Mesendoderm (in vitro differentiated cells): ENCODE results near the gene CEP68.
A peak's percentile ranks its signal among the peaks of the same experiment; 100 is the strongest.
"Not testable (repeated sequence)": the region's sequence is repeated elsewhere in the genome, so short reads cannot be mapped to it uniquely, and the experiment has no call there.

ENCODE experiments used
- DNase-seq: peaks from one replicate; pipeline ENCODE4 v3.0.0; 2013
- H2AK5ac ChIP-seq: 2 replicates; pipeline ENCODE4 v1.6.1; 2013; ENCODE audit warnings: low read length, inconsistent platforms
- H2BK120ac ChIP-seq: 2 replicates; pipeline ENCODE4 v1.6.1; 2013; ENCODE audit warnings: low read depth, mild to moderate bottlenecking, low read length, moderate library complexity, mixed read lengths
- H2BK15ac ChIP-seq: replicated peaks from 2 replicates; pipeline ENCODE4 v1.6.1; 2013; ENCODE audit warnings: low read depth, mild to moderate bottlenecking, moderate library complexity
- H2BK5ac ChIP-seq: 2 replicates; pipeline ENCODE4 v1.6.1; 2013; ENCODE audit warnings: low read length, inconsistent platforms
- H3K18ac ChIP-seq: 2 replicates; pipeline ENCODE4 v1.6.1; 2013; ENCODE audit warnings: mild to moderate bottlenecking, low read length, mixed read lengths
- H3K23ac ChIP-seq: one replicate; pipeline ENCODE4 v1.6.1; 2013; ENCODE audit warnings: low read length
- H3K27ac ChIP-seq: 2 replicates; pipeline ENCODE4 v1.5.1; 2013; ENCODE audit warnings: low read depth, mild to moderate bottlenecking, inconsistent platforms, low read length, moderate library complexity
- H3K27me3 ChIP-seq: 2 replicates; pipeline ENCODE4 v1.6.1; 2013; ENCODE audit warnings: low read length, control low read depth, mild to moderate bottlenecking, inconsistent platforms; ENCODE audit not compliant: insufficient read depth, poor library complexity
- H3K36me3 ChIP-seq: 2 replicates; pipeline ENCODE4 v1.6.1; 2013; ENCODE audit warnings: low read length, inconsistent platforms; ENCODE audit not compliant: control insufficient read depth, insufficient read depth
- H3K4ac ChIP-seq: one replicate; pipeline ENCODE4 v1.6.1; 2013; ENCODE audit warnings: low read depth, mild to moderate bottlenecking, low read length, moderate library complexity
- H3K4me1 ChIP-seq: 2 replicates; pipeline ENCODE4 v1.6.1; 2013; ENCODE audit warnings: low read depth, low read length, inconsistent platforms; ENCODE audit not compliant: control insufficient read depth
- H3K4me2 ChIP-seq: 2 replicates; pipeline ENCODE4 v1.6.1; 2013; ENCODE audit warnings: low read length
- H3K4me3 ChIP-seq: 2 replicates; pipeline ENCODE4 v1.5.1; 2013; ENCODE audit warnings: mild to moderate bottlenecking, low read length
- H3K56ac ChIP-seq: one replicate; pipeline ENCODE4 v1.6.1; 2013; ENCODE audit warnings: low read length
- H3K79me1 ChIP-seq: 2 replicates; pipeline ENCODE4 v1.6.1; 2013; ENCODE audit warnings: low read length, inconsistent platforms
- H3K79me2 ChIP-seq: 2 replicates; pipeline ENCODE4 v1.6.1; 2013; ENCODE audit warnings: mild to moderate bottlenecking, low read length; ENCODE audit not compliant: control insufficient read depth, insufficient read depth
- H3K9ac ChIP-seq: 2 replicates; pipeline ENCODE4 v1.6.1; 2013; ENCODE audit warnings: low read length, inconsistent platforms
- H4K5ac ChIP-seq: one replicate; pipeline ENCODE4 v1.6.1; 2013; ENCODE audit warnings: low read length
- H4K8ac ChIP-seq: one replicate; pipeline ENCODE4 v1.6.1; 2013; ENCODE audit warnings: low read depth, mild to moderate bottlenecking, control low read depth, low read length, moderate library complexity
- WGBS: extraction: QIAGEN DNeasy Blood & Tissue Kit; methylation state at CpG from one replicate; pipeline ENCODE4 v1.1.7; 2013; ENCODE audit warnings: low lambda C conversion rate, missing lambda C conversion rate; ENCODE audit not compliant: insufficient coverage; ENCODE audit errors: extremely low coverage; 5-methylcytosine and 5-hydroxymethylcytosine counted together

CEP68 gene

DNA sequence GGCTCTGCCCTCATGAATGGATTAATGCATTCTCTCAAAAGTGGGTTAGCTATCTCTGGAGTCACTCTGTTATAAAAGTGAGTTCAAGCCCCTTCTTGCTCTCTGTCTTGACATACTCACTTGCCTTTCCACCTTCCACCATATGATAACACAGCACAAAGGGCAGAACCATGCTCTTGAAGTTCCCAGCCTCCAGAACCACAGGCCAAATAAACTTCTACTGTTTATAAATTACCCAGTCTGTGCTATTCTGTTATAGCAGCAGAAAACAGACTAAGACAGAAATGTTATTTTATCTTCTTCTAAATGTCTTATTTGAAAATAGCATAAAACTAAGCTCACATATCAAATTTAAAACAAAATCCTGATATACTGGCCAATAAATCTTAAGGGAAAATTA is 58.7 kb downstream of the CEP68 start:
- H4K5ac ChIP-seq, result no peak overlapping the region
- no peak overlapping the region for H2AK5ac ChIP-seq
- no peak overlapping the region for H2BK5ac ChIP-seq
- H3K4me2 ChIP-seq, result no peak overlapping the region
- H3K79me1 ChIP-seq, result peaks cover 7% of the 10 kb centered on the region
- H3K36me3 ChIP-seq, result no peaks in the 10 kb centered on the region
- no peak overlapping the region for H3K23ac ChIP-seq
- H3K4me3 ChIP-seq, result no peak overlapping the region
- H2BK15ac ChIP-seq, result no peak overlapping the region
- H4K8ac ChIP-seq, result no peak overlapping the region
- no peak overlapping the region for H3K9ac ChIP-seq
- H3K79me2 ChIP-seq, result peaks cover 64% of the 10 kb centered on the region
- H3K27me3 ChIP-seq, result no peaks in the 10 kb centered on the region
- no peak overlapping the region for H3K4ac ChIP-seq
- H3K4me1 ChIP-seq, result peaks cover 2% of the 10 kb centered on the region
- H3K56ac ChIP-seq, result no peak overlapping the region
- H3K27ac ChIP-seq, result no peak overlapping the region
- no peak for DNase-seq
- H2BK120ac ChIP-seq, result no peak overlapping the region
- H3K18ac ChIP-seq, result no peak overlapping the region

DNA sequence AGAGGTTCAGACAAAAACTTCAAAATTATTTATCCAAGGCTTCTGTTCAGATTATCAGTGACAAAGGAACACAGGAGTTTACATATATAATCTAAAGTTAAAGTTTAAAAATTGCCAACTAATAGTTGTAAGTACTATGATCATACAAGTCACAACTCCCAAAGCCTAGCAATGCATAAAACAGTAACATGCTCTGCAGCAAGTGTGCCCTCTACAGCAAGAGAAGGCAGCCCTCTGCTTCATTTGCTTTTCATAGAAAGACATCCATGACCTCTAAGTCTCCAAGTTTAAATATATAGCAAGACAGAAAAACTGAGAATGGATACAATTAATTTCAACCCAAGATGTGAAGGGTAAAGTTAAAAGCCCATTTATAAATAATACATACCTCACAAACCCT is 60.4 kb downstream of the CEP68 start:
- no peak overlapping the region for H2BK5ac ChIP-seq
- no peak overlapping the region for H4K8ac ChIP-seq
- H2BK120ac ChIP-seq, result no peak overlapping the region
- H4K5ac ChIP-seq, result no peak overlapping the region
- no peak overlapping the region for H3K9ac ChIP-seq
- H3K36me3 ChIP-seq, result no peaks in the 10 kb centered on the region
- no peak for DNase-seq
- peaks cover 2% of the 10 kb centered on the region for H3K4me1 ChIP-seq
- H3K4me3 ChIP-seq, result no peak overlapping the region
- no peak overlapping the region for H3K18ac ChIP-seq
- H2BK15ac ChIP-seq, result no peak overlapping the region
- no peak overlapping the region for H3K4ac ChIP-seq
- H3K56ac ChIP-seq, result no peak overlapping the region
- H3K27me3 ChIP-seq, result no peaks in the 10 kb centered on the region
- H3K27ac ChIP-seq, result no peak overlapping the region
- H3K4me2 ChIP-seq, result no peak overlapping the region
- H2AK5ac ChIP-seq, result no peak overlapping the region
- peaks cover 7% of the 10 kb centered on the region for H3K79me1 ChIP-seq
- H3K79me2 ChIP-seq, result peaks cover 69% of the 10 kb centered on the region
- H3K23ac ChIP-seq, result no peak overlapping the region

DNA sequence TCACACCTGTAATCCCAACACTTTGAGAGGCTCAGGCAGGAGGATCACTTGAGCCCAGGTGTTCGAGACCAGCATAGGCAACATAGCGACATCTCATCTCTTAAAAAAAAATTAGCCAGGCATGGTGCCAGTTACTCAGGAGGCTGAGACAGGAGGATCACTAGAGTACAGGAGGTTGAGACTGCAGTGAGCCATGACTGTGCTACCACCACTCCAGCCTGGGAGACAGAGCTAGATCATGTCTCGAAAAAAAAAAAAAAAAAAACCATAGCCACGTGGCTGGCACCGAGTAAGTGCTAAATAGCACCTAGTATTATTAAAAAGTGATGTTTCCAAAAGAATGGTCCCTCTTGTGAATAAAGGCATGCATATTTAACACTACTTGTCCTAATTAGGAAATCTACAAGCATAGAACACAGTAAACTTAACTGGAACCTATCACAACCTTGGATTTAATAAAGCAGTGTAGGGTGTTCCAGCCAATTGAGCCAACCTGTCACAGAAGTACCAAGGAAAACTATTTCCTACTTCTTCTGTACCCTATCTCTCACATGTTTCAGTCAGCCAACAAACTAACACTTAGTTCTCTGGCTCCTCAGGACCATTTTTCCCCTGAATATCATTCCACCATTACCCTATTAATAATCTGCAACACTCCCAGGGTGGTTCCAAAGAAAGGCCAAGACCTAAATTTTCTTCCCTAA is 64.9 kb downstream of the CEP68 start:
- H3K79me1 ChIP-seq, result peaks cover 3% of the 10 kb centered on the region
- no peak overlapping the region for H3K4me2 ChIP-seq
- no peaks in the 10 kb centered on the region for H3K27me3 ChIP-seq
- peaks cover 2% of the 10 kb centered on the region for H3K4me1 ChIP-seq
- no peak overlapping the region for H3K27ac ChIP-seq
- no peak overlapping the region for H3K56ac ChIP-seq
- H3K23ac ChIP-seq, result no peak overlapping the region
- no peak overlapping the region for H2BK15ac ChIP-seq
- H3K79me2 ChIP-seq, result peaks cover 78% of the 10 kb centered on the region
- H3K18ac ChIP-seq, result no peak overlapping the region
- H2BK5ac ChIP-seq, result no peak overlapping the region
- H3K9ac ChIP-seq, result no peak overlapping the region
- no peaks in the 10 kb centered on the region for H3K36me3 ChIP-seq
- peak overlapping the region; percentile 28 for H4K8ac ChIP-seq
- H3K4me3 ChIP-seq, result no peak overlapping the region
- H2AK5ac ChIP-seq, result no peak overlapping the region
- no CpG with 5 or more reads among the region's 5 CpGs for WGBS
- no peak overlapping the region for H2BK120ac ChIP-seq
- no peak for DNase-seq
- H3K4ac ChIP-seq, result no peak overlapping the region
- no peak overlapping the region for H4K5ac ChIP-seq

DNA sequence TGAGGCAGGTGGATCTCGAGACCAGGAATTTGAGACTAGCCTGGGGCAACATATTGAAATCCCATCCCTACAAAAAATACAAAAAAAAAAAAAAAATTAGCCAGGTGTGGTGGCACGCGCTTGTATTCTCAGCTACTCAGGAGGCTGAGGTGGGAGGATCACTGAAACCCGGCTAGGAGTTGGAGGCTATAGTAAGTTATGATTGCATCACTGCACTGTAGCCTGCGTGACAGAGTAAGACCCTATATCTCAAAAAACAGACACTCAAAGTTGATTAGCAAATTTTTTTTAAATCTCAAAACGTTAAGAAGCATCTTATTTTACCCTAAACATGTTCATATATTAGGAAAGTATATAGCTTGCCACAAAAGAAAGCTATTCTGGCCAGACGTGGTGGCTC is 66.1 kb downstream of the CEP68 start:
- H3K27ac ChIP-seq, result no peak overlapping the region
- no peak overlapping the region for H4K8ac ChIP-seq
- no peak overlapping the region for H2BK5ac ChIP-seq
- H3K56ac ChIP-seq, result no peak overlapping the region
- H3K4ac ChIP-seq, result no peak overlapping the region
- no peak overlapping the region for H3K4me2 ChIP-seq
- H3K4me1 ChIP-seq, result no peaks in the 10 kb centered on the region
- H3K4me3 ChIP-seq, result no peak overlapping the region
- WGBS, result no CpG with 5 or more reads among the region's 7 CpGs
- no peak overlapping the region for H2AK5ac ChIP-seq
- no peak overlapping the region for H2BK15ac ChIP-seq
- no peak overlapping the region for H3K9ac ChIP-seq
- H3K79me2 ChIP-seq, result peaks cover 74% of the 10 kb centered on the region
- no peaks in the 10 kb centered on the region for H3K79me1 ChIP-seq
- H3K18ac ChIP-seq, result no peak overlapping the region
- H3K36me3 ChIP-seq, result no peaks in the 10 kb centered on the region
- no peak for DNase-seq
- H4K5ac ChIP-seq, result no peak overlapping the region
- no peaks in the 10 kb centered on the region for H3K27me3 ChIP-seq
- no peak overlapping the region for H2BK120ac ChIP-seq
- H3K23ac ChIP-seq, result no peak overlapping the region

DNA sequence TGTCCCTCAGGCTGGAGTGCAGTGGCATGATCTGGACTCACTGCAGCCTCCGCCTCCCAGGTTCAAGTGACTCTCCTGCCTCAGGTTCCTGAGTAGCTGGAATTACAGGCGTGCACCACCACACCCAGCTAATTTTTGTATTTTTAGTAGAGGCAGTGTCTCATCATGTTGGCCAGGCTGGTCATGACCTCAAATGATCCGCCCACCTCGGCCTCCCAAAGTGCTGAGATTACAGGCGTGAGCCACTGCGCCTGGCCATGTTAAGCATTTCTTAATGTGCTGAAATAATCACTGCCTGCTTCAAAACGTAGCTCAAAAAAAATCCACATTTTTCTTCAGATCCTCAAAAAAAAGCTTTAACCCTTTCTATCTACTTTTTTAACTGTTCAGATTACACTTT is 69.2 kb downstream of the CEP68 start:
- H3K4me3 ChIP-seq, H4K5ac ChIP-seq, DNase-seq, H2BK120ac ChIP-seq, H2BK15ac ChIP-seq, H2AK5ac ChIP-seq, H3K9ac ChIP-seq, H2BK5ac ChIP-seq, H4K8ac ChIP-seq, H3K27ac ChIP-seq, H3K18ac ChIP-seq, H3K36me3 ChIP-seq, H3K4ac ChIP-seq, H3K27me3 ChIP-seq, H3K56ac ChIP-seq, H3K4me1 ChIP-seq, H3K79me1 ChIP-seq, H3K4me2 ChIP-seq, H3K23ac ChIP-seq: not testable (repeated sequence)
- WGBS, result no CpG with 5 or more reads among the region's 7 CpGs
- peaks cover 73% of the 10 kb centered on the region for H3K79me2 ChIP-seq
